Lung microvascular endothelial cell (primary cell): Measurements from ENCODE around the gene CD70. TPM values are rescaled to one million over a fixed set of nuclear protein-coding genes. Genes with fewer than 3 reads are reported as not detected.
A peak's percentile ranks its signal among the peaks of the same experiment; 100 is the strongest.
"Not testable (repeated sequence)": the region's sequence is repeated elsewhere in the genome, so short reads cannot be mapped to it uniquely, and the experiment has no call there.

Experiments used
- DNase-seq, 2 donors: peaks; one replicate each; pipeline versions ENCODE4 v3.0.0 to v3.0.0-alpha.2; 2010; ENCODE audit warnings: low read depth in 2 of 2
- total RNA-seq: library from RNA; depleted of rRNA; stranded (reverse); fragments of >200 nt; gene quantifications from 2 replicates; pipeline ENCODE4 v1.2.1, GENCODE V29; 2014

CD70 gene, protein sequence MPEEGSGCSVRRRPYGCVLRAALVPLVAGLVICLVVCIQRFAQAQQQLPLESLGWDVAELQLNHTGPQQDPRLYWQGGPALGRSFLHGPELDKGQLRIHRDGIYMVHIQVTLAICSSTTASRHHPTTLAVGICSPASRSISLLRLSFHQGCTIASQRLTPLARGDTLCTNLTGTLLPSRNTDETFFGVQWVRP
- total RNA-seq = 0.22 TPM in 1 of 2 replicates, not detected in the other

- peak in 1 of 2 donors; percentile 8 for DNase-seq
Measured at GRCh38 chr19:6590827-6591319, at the start of gene CD70. Gene CD70, minus strand, starts transcription at chr19:6591150. Its CDS starts 148 bp downstream, at chr19:6591002.

- not testable (repeated sequence) for DNase-seq
Measured at GRCh38 chr19:6640333-6640732, 49.4 kb upstream of the CD70 start.

- DNase-seq = peak; percentile 5 to 83
Measured at GRCh38 chr19:6639439-6639838, 48.5 kb upstream of the CD70 start.

GRCh38 chr19:6633456-6633813 is 42.5 kb upstream of the CD70 start:
- not testable (repeated sequence) for DNase-seq

DNA sequence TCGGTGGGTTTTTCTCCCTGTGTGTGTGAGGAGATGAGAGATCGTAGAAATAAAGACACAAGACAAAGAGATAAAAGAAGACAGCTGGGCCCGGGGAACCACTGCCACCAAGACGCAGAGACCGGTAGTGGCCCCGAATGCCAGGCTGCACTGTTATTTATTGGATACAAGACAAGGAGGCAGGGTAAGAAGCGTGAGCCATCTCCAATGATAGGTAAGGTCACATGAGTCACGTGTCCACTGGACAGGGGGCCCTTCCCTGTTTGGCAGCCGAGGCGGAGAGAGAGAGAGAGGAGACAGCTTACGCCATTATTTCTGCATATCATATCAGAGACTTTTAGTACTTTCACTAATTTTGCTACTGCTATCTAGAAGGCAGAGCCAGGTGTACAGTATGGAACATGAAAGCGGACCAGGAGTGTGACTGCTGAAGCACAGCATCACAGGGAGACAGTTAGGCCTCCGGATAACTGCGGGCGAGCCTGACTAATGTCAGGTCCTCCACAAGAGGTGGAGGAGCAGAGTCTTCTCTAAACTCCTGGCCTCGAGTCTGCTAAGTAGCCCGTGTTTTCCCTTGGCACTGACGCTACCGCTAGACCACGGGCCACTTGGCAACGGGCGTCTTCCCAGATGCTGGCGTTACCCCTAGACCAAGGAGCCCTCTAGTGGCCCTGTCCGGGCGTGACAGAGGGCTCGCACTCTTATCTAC is 42.0 kb upstream of the CD70 start:
- peak; percentile 61 to 79 for DNase-seq

DNA sequence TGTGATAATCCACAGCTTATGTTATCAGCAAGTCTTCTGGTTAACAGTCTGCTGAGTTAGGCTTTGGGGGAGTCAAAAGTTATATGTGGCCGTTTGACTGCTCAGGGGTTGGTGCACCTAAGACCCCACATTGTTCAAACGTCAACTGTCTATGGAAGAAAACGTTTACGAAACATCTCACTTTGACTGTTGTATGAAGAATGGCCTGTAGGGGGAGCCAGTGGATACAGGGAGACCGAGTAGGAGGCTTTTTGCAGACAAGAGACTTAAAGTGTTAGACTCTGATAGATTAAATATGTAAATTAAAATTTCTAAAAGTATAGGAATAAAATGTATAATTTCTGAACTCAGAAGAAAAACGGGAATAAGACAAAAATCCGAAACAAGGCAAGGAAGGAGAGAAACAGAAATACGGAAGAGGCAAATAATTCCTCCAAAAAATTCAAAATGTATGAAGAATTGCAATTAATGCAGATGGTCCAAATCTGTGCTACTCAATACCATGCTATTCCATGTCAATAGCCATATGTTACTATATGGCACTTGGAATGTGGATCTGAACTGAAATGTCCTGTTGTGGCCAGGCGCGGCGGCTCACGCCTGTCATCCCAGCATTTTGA is 41.2 kb upstream of the CD70 start:
- peak; percentile 79 to 82 for DNase-seq

- no peak for DNase-seq
Measured at GRCh38 chr19:6626764-6627163, 35.8 kb upstream of the CD70 start.

DNA sequence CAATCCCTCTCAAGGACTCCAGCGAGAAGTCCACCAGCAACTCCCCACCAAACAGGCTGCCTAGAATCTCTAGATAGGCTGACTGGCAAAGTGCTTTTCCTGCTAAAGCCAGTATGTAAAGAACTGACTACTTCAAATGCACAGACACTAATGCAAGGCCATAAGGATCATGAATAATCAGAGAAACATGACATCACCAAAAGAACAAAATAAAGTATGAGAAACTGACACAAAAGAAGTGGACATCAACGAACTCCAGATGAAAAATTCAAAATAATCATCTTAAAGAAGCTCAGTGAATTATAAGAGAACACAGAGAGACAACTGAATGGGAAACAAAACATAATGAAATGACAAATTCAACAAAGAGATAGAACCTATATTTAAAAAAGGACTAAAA is 26.4 kb upstream of the CD70 start:
- DNase-seq = no peak

DNA sequence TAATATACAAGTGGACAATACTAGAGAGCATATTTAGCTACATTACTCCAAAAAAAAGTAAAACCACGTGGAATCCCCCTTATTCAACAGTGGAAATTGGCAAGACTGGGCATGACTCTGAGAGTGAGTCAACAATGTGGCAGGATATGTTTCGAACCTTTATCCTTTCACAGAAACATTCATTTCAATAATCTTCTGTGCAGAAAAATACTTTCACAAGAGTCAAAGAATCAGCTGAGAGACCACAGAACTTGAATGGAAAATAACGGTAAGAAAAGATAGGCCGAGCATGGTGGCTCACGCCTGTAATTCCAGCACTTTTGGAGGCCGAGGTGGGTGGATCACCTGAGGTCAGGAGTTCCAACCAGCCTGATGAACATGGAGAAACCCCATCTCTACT is 25.1 kb upstream of the CD70 start:
- peak; percentile 20 to 47 for DNase-seq

- peak; percentile 23 to 73 for DNase-seq
Measured at GRCh38 chr19:6613711-6614110, 22.8 kb upstream of the CD70 start.

- peak; percentile 45 to 89 for DNase-seq
Measured at GRCh38 chr19:6610934-6611852, 20.2 kb upstream of the CD70 start.

DNA sequence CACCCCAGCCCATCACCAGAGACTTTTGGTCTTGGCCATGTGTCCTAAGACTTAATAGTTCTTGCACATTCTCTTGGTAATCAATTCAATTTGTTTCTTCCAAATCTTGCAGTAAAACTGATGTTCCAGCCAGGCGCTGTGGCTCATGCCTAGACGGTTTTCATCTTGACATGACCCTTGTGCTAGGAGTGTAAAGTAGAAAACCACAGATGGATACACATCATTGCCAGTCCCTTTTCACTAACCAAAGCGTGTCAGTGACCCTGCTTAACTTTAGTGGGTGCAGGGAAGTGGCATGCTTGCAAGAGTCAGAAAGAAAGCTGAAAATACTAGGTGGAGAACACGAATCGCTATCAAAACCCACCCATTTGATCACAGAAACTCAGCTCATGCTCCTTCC is 18.0 kb upstream of the CD70 start:
- no peak for DNase-seq

DNA sequence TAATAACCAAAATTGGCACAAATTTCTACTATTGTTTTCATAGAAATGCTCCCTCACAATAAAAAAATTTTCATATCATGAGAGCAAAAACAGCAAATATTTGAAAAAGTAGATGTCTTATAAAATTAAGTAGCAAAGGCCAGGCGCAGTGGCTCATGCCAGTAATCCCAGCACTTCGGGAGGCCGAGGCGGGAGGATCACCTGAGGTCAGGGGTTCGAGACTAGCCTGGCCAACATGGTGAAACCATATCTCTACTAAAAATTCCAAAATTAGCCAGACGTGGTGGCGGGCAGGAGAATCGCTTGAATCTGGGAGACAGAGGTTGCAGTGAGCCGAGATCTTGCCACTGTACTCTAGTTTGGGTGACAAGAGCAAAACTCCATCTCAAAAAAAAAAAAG is 17.2 kb upstream of the CD70 start:
- DNase-seq = not testable (repeated sequence)

DNA sequence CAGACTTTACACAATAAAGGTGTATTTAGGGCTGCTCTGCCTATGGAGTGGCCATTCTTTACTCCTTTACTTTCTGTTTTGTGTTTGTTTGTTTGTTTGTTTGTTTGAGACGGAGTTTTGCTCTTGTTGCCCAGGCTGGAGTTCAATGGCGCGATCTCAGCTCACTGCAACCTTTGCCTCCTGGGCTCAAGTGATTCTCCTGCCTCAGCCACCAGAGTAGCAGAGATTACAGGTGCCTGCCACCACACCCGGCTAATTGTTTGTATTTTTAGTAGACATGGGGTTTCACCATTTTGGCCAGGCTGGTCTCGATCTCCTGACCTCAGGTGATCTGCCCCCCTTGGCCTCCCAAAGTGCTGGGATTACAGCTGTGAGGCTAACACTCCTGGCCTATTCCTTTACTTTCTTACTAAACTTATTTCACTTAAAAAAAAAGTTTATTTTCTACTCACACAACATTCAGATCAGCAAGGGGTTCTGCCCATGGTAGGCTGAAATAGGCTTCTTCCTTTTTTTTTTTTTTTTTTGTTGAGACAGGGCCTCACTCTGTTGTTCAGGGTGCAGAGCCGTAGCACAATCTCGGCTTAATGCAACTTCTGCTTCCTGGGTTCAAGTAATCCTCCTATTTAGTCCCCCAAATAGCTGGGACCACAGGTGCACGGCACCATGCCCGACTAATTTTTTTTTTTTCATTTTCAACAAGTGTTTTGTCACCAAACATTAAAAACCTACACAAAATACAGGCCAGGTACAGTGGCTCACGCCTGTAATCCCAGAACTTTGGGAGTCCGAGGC is 15.5 kb upstream of the CD70 start:
- not testable (repeated sequence) for DNase-seq

- DNase-seq = no peak
Measured at GRCh38 chr19:6604906-6605305, 14.0 kb upstream of the CD70 start.

- DNase-seq = no peak
Measured at GRCh38 chr19:6602729-6603114, 11.8 kb upstream of the CD70 start.

GRCh38 chr19:6601537-6602052 is 10.6 kb upstream of the CD70 start:
- DNase-seq = not testable (repeated sequence)

GRCh38 chr19:6600951-6601536 is 10.1 kb upstream of the CD70 start:
- DNase-seq = not testable (repeated sequence)

DNA sequence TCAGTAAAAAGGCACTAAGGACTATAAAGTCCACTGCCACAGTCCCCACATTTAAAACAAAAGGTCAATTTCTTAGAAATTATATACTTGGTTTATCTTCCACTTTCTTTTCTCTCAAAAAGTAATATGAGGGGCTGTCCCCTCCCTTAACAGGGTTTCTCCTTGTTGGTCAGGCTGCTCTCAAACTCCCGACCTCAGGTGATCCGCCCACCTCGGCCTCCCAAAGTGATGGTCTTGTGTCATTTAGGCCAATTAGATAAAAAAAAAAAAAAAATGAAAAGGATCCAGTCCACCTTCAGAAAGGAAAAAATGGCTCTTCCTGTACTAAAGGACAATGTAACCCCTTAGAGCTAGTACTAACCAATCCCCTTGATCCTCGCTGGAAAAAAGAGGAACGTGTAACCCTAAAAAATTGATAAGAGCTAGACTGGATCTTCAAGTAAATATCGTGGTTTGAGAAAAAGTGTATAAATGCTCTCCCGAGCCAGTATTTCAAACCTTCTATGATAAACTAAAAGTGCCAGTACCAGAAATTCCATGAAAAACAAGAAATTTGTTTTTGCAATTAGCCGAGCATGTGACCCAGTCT is 9.0 kb upstream of the CD70 start:
- no peak for DNase-seq
